ENCODE results near the gene TLCD3B. TPM values are rescaled to one million over a fixed set of nuclear protein-coding genes. Genes with fewer than 3 reads are reported as not detected.

Gene TLCD3B
- total and polyA plus RNA-seq, 9 of the 15 experiments (the other 6 are each of a cell fraction or from before 2014, with no cell fraction given), result 0.10 to 0.52 (median 0.23) TPM; not detected in 4

GRCh38 chr16:29989111-29989858 is 41.8 kb downstream of the TLCD3B start (continued):
- 0 out of 2 replicates have a peak, but pooled peaks have one; percentile 25 for TF ChIP-seq HBP1 (CRISPR knock-in tag; IDR thresholded peaks at IDR 0.05)

GRCh38 chr16:29988346-29989075 is 42.6 kb downstream of the TLCD3B start:
- Histone ChIP-seq H3K9me3 (replicated peaks; ENCODE audit: control insufficient read depth, insufficient read depth, low read depth, low read length) (no peaks in the 10 kb centered on the region), H3K4me2 (ENCODE audit: insufficient read depth, low read length) (no peak overlapping the region), H3K27me3 (ENCODE audit: control insufficient read depth in 2 of 2, insufficient read depth in 2 of 2, low read length in 2 of 2) (no peaks in the 10 kb centered on the region), H3K79me2 (ENCODE audit: control insufficient read depth, insufficient read depth, low read length) (no peaks in the 10 kb centered on the region), H2AFZ (ENCODE audit: low read depth, low read length) (no peak overlapping the region), H3K9ac (ENCODE audit: insufficient read depth in 1 of 2, low read depth in 2 of 2, low read length in 2 of 2) (no peak overlapping the region), H3K4me3 (no peak overlapping the region), H3K27ac (ENCODE audit: extremely low read depth, low read depth, low read length) (no peak overlapping the region), H4K20me1 (replicated peaks; ENCODE audit: control insufficient read depth, insufficient read depth, low read length) (no peaks in the 10 kb centered on the region), H3K9me1 (ENCODE audit: control insufficient read depth, insufficient read depth, low read length) (no peaks in the 10 kb centered on the region), H3K4me1 (replicated peaks in 1 of 2; ENCODE audit: control insufficient read depth in 2 of 2, insufficient read depth in 2 of 2, low read length in 2 of 2) (peaks cover 3 to 26% of the 10 kb centered on the region in 2 experiments; a peak in 3 of 5 replicates), H3K36me3 (ENCODE audit: control insufficient read depth, insufficient read depth, low read length) (peaks cover 99% of the 10 kb centered on the region; the same call in 2 of the 3 replicates)
- 74% methylated on average over 15 of the region's 17 CpGs for WGBS (ENCODE audit: insufficient coverage, low coverage, missing lambda C conversion rate)
- FAIRE-seq (no peak), DNase-seq (ENCODE audit: extremely low read depth in 1 of 4, low spot score in 3 of 4) (no peak), ATAC-seq (no peak)
- TF ChIP-seq POLR2G (IDR thresholded peaks at IDR 0.05; ENCODE audit: low read depth, low read length), result peak; percentile 22; the same call in 1 of the 2 replicates
- TF ChIP-seq ZNF408 (CRISPR knock-in tag; IDR thresholded peaks at IDR 0.05; ENCODE audit: low read depth), result no peak
- no peak for TF ChIP-seq ZSCAN32 (CRISPR knock-in tag; IDR thresholded peaks at IDR 0.05)
- TF ChIP-seq RBM14 (IDR thresholded peaks at IDR 0.05; ENCODE audit: borderline replicate concordance, insufficient read depth, low read depth, low read length), result no peak
- in situ Hi-C loops (cut with MboI), result no loop called here
- ChIA-PET CTCF (ENCODE audit: low intra/inter-chr PET ratio) (no interaction called here), POLR2A (interaction anchor here (0.6 to 2.1 kb wide), 3 partner anchors 9 to 45 kb away, joined by 3 to 14 read pairs (median 5); partner anchors contain the start of gene TAOK2)
- no TSS peak for BruUV-seq (replicated peaks)
- intact Hi-C loops (cut with micrococcal nuclease), result no loop called here

Measured in K562 (cell line).